OCI-LY7 (cell line): Measurements from ENCODE around the gene SLC16A8. TPM values are rescaled to one million over a fixed set of nuclear protein-coding genes. Genes with fewer than 3 reads are reported as not detected.

Experiments used
- BruUV-seq: library from RNA; stranded (reverse); fragments of 400-500 nt; replicated peaks from 2 replicates; lab custom pipeline; 2021; lab: Mats Ljungman, UMichigan
- CTCF ChIA-PET: fragments of 300-600 bp; sonication (Branson Sonifier 250); formaldehyde crosslinking; loops from one replicate; lab custom pipeline; 2022; ENCODE audit warnings: antibody characterized with exemption; ENCODE audit not compliant: unreplicated experiment; lab: Charles Lee
- POLR2A ChIA-PET: fragments of 300-600 bp; sonication (Branson Sonifier 250); formaldehyde crosslinking; loops from one replicate; lab custom pipeline; 2022; ENCODE audit warnings: antibody characterized with exemption; lab: Charles Lee
- DNase-seq: peaks from one replicate; pipeline ENCODE4 v3.0.0-alpha.2; 2015; ENCODE audit warnings: low spot score
- H2AFZ ChIP-seq: fragments of 200-600 bp; sonication (generic), shearing (Covaris generic); 2 replicates; pipeline ENCODE4 v1.6.1; 2014; ENCODE audit warnings: mild to moderate bottlenecking, antibody characterized with exemption, low read length, moderate library complexity
- H3K27ac ChIP-seq: fragments of 200-600 bp; sonication (generic); 2 replicates; pipeline ENCODE4 v1.5.1; 2014; ENCODE audit warnings: mixed run types, low read depth, mild to moderate bottlenecking, moderate library complexity, low read length, inconsistent platforms; ENCODE audit not compliant: poor library complexity, severe bottlenecking
- H3K36me3 ChIP-seq: fragments of 200-600 bp; sonication (generic); 2 replicates; pipeline ENCODE4 v1.6.1; 2014; ENCODE audit warnings: mild to moderate bottlenecking, antibody characterized with exemption, low read length, moderate library complexity, mixed read lengths; ENCODE audit not compliant: insufficient read depth
- H3K4me1 ChIP-seq: fragments of 200-600 bp; sonication (generic); 2 replicates; pipeline ENCODE4 v1.5.1; 2014; ENCODE audit warnings: mild to moderate bottlenecking, low read length; ENCODE audit not compliant: insufficient read depth, poor library complexity, severe bottlenecking
- H3K4me2 ChIP-seq: fragments of 200-600 bp; sonication (generic); 2 replicates; pipeline ENCODE4 v1.6.1; 2014; ENCODE audit warnings: mild to moderate bottlenecking, low read length
- H3K4me3 ChIP-seq: fragments of 200-600 bp; sonication (generic); 2 replicates; pipeline ENCODE4 v1.5.1; 2014; ENCODE audit warnings: mild to moderate bottlenecking, low read depth, low read length; ENCODE audit not compliant: poor library complexity, severe bottlenecking
- H3K79me2 ChIP-seq: fragments of 200-600 bp; sonication (generic); 2 replicates; pipeline ENCODE4 v1.6.1; 2016; ENCODE audit warnings: low read depth, mild to moderate bottlenecking, low read length, moderate library complexity, mixed read lengths; ENCODE audit not compliant: insufficient read depth
- H3K9me2 ChIP-seq: fragments of 200-600 bp; sonication (generic); 2 replicates; pipeline ENCODE4 v1.6.1; 2016; ENCODE audit warnings: mild to moderate bottlenecking, low read length, mixed read lengths; ENCODE audit not compliant: insufficient read depth
- H3K9me3 ChIP-seq: fragments of 200-600 bp; sonication (generic); 2 replicates; pipeline ENCODE4 v1.6.1; 2014; ENCODE audit warnings: mild to moderate bottlenecking, mixed run types, low read length, mixed read lengths
- H4K20me1 ChIP-seq: fragments of 200-600 bp; sonication (generic); 2 replicates; pipeline ENCODE4 v1.6.1; 2014; ENCODE audit warnings: mild to moderate bottlenecking, antibody characterized with exemption, low read length, moderate library complexity, mixed read lengths; ENCODE audit not compliant: insufficient read depth
- EZH2phosphoT487 ChIP-seq: fragments of 200-600 bp; sonication (generic); IDR thresholded peaks from 2 replicates; pipeline ENCODE4 v1.6.1; 2018; ENCODE audit warnings: low read depth, borderline replicate concordance, mild to moderate bottlenecking, mixed run types, antibody characterized with exemption, low read length, moderate library complexity, mixed read lengths
- intact Hi-C: fragments of 100-400 bp; cut with micrococcal nuclease; formaldehyde crosslinking; loops from one replicate; pipeline ENCODE4 v1.10.0; 2022; ENCODE audit not compliant: unreplicated experiment
- total RNA-seq, 2 experiments: library from RNA; depleted of rRNA in 1 of 2; stranded (reverse); fragments of >200 nt in 1 of 2; shearing (Covaris generic) in 1 of 2; gene quantifications; 2 replicates each; pipeline ENCODE4 v1.2.3, GENCODE V29; 2014 to 2022
- TF ChIP-seq, protein P1 (sequence below): fragments of 200-600 bp; sonication (generic); conservative IDR thresholded peaks from 2 replicates; pipeline ENCODE4 v1.5.1; 2014; ENCODE audit warnings: mild to moderate bottlenecking, antibody characterized with exemption, low read length, moderate library complexity, mixed read lengths

SLC16A8 gene
- total RNA-seq, 2 experiments from 2014 or later, result not detected

DNA sequence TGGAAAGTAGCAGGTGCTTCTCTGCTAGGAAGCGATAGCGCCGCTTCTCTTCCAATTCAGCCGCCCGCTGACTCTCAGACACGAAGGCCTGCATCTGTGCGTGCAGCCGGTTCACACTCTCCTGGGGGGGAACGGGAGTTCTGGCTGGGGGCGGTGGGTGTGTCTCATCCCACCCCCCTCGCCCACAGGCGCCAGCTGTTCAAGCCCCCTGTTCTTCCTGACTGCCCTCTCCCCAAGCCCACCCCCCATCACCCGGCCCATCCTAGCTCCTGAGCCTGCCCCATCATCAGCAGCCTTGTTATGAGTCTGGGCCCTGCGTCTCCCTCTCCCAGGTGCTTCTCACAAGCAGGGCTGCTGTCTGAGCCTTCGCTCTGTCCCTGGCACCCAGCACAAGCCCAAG, 13.1 kb upstream of the SLC16A8 start:
- no peaks in the 10 kb centered on the region for H4K20me1 ChIP-seq
- no peaks in the 10 kb centered on the region for H3K36me3 ChIP-seq
- intact Hi-C loops, result no loop called here
- no peak overlapping the region for H3K4me2 ChIP-seq
- H2AFZ ChIP-seq, result no peak overlapping the region
- no peak overlapping the region for H3K4me3 ChIP-seq
- no peaks in the 10 kb centered on the region for H3K4me1 ChIP-seq
- POLR2A ChIA-PET, result interaction anchor here (0.7 kb wide), 1 partner anchor 159 kb away, joined by 3 read pairs; no protein-coding TSS in a partner anchor
- no peak for TF ChIP-seq EZH2phosphoT487
- TF ChIP-seq, protein P1, sequence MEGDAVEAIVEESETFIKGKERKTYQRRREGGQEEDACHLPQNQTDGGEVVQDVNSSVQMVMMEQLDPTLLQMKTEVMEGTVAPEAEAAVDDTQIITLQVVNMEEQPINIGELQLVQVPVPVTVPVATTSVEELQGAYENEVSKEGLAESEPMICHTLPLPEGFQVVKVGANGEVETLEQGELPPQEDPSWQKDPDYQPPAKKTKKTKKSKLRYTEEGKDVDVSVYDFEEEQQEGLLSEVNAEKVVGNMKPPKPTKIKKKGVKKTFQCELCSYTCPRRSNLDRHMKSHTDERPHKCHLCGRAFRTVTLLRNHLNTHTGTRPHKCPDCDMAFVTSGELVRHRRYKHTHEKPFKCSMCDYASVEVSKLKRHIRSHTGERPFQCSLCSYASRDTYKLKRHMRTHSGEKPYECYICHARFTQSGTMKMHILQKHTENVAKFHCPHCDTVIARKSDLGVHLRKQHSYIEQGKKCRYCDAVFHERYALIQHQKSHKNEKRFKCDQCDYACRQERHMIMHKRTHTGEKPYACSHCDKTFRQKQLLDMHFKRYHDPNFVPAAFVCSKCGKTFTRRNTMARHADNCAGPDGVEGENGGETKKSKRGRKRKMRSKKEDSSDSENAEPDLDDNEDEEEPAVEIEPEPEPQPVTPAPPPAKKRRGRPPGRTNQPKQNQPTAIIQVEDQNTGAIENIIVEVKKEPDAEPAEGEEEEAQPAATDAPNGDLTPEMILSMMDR, result no peak
- H3K79me2 ChIP-seq, result no peaks in the 10 kb centered on the region
- H3K9me3 ChIP-seq, result no peaks in the 10 kb centered on the region
- no peak for DNase-seq
- H3K9me2 ChIP-seq, result no peaks in the 10 kb centered on the region
- BruUV-seq, result no TSS peak
- no peak overlapping the region for H3K27ac ChIP-seq
- CTCF ChIA-PET, result interaction anchor here (1.3 kb wide), 1 partner anchor 45 kb away, joined by 5 read pairs; no protein-coding TSS in a partner anchor

DNA sequence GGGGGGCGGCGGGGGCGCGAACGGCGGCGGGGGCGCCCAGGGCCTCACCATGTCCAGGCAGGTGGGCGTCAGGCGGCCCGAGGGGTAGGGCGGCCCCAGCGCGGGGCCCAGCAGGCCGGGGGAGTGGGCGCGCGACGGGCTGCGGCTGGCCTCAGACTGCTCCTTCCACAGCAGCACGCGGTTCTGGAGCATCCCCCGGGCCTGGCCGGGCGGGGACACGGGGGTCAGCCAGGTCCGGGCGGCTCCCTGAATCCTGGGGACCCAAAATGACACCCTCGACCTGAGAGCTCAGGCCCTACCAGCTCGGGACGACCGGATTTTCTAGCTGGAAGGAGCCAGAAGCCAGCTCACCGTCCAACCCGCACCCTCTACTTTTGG, 5.5 kb upstream of the SLC16A8 start:
- CTCF ChIA-PET, result no interaction called here

More for the DNA sequence above, 5.5 kb upstream of the SLC16A8 start:
- H2AFZ ChIP-seq, result no peak overlapping the region
- H4K20me1 ChIP-seq, result no peaks in the 10 kb centered on the region
- no peak overlapping the region for H3K27ac ChIP-seq
- no peaks in the 10 kb centered on the region for H3K9me2 ChIP-seq
- no TSS peak for BruUV-seq
- H3K4me2 ChIP-seq, result no peak overlapping the region
- H3K36me3 ChIP-seq, result no peaks in the 10 kb centered on the region
- H3K4me3 ChIP-seq, result no peak overlapping the region
- H3K9me3 ChIP-seq, result no peaks in the 10 kb centered on the region
- no peaks in the 10 kb centered on the region for H3K4me1 ChIP-seq
- no peak for DNase-seq
- TF ChIP-seq EZH2phosphoT487, result no peak
- TF ChIP-seq, protein P1, result no peak
- no peaks in the 10 kb centered on the region for H3K79me2 ChIP-seq
- POLR2A ChIA-PET, result no interaction called here
- intact Hi-C loops, result no loop called here
